HG03039 (cell line): ENCODE results near the gene LIN7B.

ENCODE experiments used
- ATAC-seq: cut with Tn5 transposase; IDR thresholded peaks from one replicate; pipeline ENCODE4 v1.9.1; 2021; ENCODE audit warnings: mild to moderate bottlenecking, moderate library complexity; ENCODE audit not compliant: unreplicated experiment

The LIN7B gene

DNA sequence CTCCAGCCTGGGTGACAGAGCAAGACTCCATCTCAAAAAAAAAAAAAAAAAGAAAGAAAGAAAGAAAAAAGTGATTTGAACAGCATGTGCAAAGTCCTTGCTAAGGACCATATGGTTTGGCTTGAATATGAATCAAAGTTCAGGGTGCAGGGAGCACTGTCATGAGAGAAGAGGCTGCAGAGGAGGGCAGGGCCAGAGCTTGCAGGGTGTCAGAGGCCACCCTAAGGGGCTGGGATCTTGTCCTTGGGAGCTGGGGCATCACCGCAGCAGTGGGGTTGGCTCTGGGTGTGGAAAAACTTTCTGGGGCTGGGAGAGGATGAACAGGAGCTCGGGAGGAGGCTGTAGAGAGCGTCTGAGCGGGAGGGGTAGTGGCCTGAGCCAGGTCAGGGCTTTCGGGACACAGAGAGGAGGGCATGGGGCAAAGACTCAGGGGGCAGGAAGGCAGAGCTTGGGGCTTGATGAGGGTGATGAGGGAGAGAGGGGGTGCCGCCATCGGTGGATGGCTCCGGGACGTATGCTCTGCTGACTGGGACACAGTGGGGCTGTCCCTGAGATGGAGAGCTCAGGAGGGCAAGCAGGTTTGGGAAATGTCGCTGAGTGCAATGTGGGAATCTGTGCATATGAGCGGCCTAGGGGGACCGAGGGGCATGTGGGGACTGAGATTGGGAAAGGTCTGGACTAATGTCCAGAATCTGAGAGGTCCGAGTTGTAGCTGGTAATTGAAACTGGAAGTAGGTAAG, 46.5 kb downstream of the LIN7B start:
- ATAC-seq = no peak

DNA sequence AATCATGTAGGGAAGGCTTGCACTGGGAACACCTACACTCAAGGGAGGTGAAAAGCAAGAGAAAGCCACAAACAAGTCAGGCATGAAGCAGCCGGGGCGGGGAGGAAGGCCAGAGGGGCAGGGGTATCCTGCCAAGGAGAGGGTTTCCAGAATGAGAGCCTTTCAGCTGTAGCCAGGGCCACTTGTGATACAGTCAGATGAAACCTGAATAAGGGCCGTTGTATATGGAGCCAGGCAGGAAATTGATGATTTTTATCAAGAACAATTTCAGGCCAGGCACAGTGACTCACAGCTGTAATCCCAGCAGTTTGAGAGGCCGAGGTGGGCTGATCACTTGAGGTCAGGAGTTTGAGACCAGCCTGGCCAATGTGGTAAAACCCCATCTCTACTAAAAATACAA, 47.8 kb downstream of the LIN7B start:
- ATAC-seq = no peak

DNA sequence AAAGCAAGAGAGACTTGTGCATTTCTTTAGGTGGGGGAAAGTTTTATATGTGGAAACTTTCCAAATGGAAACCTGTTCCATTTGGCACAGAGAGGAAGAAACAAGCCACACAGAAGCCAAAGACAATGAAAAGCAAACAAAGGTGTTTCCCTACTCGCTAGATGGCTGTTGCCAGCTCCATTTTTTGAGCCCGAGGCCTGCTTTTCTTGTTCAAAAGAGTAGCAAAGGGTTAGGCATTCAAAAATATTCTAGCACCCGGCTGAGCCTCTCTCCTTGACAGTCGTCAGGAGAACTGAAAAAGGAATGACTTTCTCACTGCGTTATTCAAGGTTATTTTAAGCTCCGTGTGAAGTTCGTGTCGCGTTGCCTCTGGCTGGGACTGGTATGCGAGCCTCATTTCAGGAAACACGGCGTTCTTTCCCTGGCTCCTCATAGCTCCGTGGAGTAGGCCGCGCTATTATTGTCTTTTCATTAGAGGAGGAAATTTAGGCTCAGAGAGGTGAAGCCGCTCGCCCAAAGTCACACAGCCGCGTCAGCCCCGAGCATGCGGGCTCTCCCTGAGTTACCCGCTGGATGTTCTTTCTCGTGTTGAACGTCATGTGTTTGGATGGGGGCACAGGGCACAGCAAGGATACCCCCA, 51.1 kb downstream of the LIN7B start:
- no peak for ATAC-seq

- ATAC-seq = no peak
These were observed 51.7 kb downstream of the LIN7B start for GRCh38 chr19:49165865-49166301.

GRCh38 chr19:49167857-49168409, 53.8 kb downstream of the LIN7B start:
- ATAC-seq = no peak
